Measurements from ENCODE around the gene TEKT3.

Gene TEKT3

DNA sequence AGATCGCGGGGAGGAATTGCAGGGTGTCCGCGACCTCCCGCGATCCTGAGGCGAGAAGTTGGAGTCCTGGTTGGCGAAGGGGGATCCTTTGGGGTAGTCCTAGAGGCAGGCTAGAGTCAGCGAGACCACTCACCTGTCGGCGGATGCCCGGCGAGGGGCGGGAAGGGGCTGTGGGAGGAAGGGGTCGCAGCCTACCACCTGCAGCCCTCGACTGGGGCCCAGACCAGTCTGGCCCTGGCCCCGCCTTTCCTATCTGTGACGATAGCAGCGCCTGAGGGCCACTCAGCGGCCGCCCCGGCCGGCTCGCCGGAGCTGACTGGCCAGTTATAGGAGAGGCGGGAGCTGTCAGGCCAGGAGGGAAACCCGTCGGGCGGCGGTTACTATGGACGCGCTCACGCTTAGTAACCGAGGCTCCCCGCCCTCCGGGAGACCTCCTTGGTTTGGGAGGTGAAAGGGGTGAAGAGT lies at the start of gene TEKT3:
Gene TEKT3, minus strand, starts transcription at position 213 of the 465 bp plus-strand sequence. CDS start 10,012 bp downstream, outside the sequence.
- no peak for DNase-seq

- no peak for DNase-seq
These were observed 47.1 kb upstream of the TEKT3 start for GRCh38 chr17:15388356-15389041.

DNA sequence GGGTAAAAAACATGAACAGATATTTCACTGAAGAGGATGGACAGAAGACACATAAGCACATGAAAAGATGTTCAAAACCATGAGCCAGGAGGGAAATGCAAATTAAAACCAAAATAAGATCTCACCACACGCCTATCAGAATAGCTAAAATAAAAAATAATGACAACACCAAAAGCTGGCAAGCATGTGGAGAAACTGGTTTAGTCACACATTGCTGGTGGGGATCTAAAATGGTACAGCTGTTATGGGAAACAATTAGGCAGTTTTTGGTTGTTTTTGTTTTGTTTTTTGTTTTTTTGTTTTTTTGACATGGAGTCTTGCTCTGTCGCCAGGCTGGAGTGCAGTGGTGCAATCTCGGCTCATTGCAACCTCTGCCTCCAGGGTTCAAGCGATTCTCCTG lies 44.7 kb upstream of the TEKT3 start:
- DNase-seq = no peak

DNA sequence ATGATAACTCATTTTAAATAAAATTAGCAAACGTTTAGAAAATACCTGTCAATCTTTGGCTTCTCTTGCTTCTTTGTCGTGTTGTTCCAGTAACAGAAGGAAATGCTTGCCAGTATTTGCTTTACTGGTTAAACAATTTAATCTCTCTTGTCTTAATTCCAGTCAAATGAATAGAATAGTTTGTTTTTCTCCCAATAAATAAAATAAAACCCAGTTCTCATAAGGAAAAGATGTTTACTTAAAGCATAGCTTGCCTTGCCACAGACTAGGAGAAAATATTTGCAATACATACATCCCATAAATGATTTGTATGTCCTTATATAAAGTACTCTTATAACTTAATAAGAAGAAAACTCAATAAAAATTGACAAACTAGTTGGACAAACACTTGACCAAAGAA lies 43.9 kb upstream of the TEKT3 start:
- DNase-seq = no peak

GRCh38 chr17:15384142-15384787 lies 42.9 kb upstream of the TEKT3 start:
- DNase-seq = no peak

GRCh38 chr17:15382914-15383313 lies 41.5 kb upstream of the TEKT3 start:
- DNase-seq = no peak

DNA sequence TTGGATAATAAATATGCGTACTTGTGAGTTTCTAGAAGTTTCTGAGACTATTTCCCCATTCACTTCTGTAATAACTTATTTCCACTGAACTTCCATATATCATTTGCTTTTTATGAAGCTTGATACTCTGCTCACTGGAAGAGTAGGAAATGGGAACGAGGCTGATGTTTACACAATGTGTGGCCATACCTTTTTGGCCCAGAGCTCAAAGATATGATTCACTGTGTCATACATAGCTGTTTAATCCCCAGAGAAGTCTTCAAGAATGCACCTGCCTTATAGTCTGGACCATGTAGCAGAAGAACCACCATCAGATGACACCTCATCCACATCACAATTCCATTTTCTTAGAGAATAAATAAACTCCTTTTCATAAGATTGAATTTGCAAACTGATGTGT lies 40.3 kb upstream of the TEKT3 start:
- DNase-seq = no peak

DNA sequence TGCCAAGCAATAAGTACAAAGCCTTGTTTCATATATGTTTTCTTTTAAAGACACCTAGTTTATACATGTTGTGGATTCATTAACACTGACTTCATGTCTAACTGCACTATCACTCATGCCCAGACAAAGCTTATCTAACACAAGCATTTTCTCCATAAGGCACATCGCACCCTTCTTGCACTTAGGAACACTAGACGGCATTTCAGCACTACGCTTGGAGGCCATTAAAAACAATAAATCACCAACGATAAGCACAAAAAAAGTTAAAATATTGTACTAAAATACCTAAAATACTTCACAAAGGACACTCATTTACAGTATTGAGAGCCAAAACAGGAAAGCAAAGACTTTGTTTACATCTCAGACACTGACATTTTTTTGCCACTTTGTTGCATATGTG lies 39.0 kb upstream of the TEKT3 start:
- DNase-seq = no peak

DNA sequence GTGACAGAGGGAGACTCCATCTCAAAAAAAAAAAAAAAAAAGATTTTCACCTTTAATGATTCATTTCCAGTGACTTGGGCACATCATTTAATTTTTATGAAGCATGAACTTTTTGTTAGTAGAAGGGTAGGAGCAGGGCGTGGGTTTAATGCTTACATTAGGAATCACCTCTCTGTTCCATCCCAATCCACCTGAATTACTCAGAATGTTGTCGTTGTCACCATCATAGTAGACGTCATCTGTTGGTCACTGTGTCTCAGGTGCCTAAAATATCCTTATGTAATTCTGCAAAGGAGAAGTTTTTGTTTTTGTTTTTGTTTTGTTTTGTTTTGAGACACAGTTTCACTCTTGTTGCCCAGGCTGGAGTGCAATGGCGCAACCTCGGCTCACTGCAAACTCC lies 38.3 kb upstream of the TEKT3 start:
- no peak for DNase-seq

DNA sequence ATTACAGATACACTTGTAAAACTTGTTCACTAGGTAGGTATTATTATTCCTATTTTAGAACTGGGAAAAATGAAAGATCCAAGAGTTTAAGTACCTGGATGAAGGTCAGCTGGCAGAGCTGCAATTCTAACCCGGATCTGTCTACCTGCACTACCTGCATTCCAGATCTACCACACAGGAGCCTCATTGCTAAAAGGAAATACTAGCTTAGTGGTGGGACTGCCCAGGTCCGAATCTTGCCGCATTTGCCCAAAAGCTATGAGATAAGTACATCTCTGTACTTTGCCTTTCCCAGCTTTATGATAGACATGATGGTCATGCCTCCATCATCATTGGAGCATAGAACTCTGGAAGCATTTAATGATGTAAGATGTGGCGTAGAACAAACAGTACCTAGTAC lies 36.8 kb upstream of the TEKT3 start:
- DNase-seq = no peak

DNA sequence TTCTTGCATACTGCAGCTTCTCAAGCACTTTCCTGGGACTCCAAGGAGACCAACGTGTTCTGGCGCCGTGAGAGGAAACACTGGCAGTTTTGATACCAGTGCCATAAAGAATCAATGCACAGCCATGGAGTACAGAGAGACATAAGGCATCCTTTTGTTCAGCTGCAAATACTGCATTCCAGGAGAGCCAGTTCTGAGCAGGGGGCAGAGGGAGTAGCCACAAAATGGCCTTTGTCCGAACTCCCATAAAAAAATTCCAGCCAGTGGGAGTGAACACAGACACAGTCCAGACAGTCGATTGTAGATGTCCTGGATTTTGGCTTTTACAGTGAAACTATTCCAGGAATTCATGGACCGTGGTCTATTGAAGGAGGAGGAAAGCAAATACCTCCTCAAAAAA lies 36.2 kb upstream of the TEKT3 start:
- DNase-seq = no peak

DNA sequence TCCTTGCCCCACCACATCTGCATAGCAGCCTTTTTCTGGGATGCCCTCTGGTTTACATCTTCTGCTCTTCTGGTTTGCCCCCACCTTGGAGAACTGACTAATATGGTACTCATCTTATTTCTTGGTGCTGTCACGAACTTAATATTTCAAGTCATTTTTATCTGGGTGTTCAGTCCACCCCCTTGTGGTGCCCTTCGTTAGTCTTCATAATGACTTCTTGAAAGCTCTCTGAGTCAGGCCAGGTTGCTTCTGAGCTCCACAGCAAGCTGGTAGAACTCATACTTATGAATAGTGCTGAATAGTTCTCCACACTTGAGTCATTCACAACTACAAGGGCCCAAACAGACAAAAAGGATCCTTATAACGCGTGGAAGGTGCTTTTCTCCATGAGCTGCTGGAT lies 35.8 kb upstream of the TEKT3 start:
- DNase-seq = no peak

- DNase-seq = no peak
These were observed 30.2 kb upstream of the TEKT3 start for GRCh38 chr17:15371376-15372130.

DNA sequence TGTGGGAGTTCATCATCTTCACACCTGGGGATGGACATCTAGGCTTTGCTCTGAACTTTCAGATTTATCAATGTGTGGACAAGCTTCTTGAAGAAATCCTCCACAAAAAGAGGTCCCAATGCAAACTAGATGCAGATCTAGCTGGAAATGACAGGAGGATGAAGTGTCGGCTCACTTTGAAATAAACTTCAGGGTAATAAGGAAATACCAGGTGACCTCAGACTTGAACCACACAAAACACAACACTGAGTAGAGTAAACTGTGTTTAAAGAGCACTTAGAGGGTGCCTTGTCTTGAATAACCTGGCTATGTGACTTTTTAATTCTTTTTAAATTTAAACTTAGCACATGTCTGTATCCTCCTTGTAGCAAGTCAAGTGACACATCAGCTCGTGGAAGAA lies 27.2 kb upstream of the TEKT3 start:
- DNase-seq = no peak

GRCh38 chr17:15366026-15366425 lies 24.6 kb upstream of the TEKT3 start:
- no peak for DNase-seq

DNA sequence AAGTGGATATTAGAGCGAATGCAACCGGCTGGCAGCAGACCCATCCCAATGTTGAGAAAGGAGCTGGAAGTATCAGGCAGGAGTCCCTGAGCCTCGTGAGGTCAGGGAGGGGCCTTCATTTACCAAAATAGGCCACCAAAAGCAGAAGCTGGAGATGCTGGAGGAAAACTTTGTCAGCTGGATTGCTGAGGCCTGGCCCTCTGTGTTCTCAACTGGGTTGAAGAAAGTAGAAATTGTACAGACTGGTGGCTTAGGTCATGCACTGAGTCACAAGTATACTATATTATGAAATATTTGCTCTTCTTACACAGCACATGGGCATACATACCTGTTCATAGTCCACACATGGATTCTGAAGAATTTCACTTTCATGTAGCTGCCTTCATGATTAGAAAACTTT lies 23.2 kb upstream of the TEKT3 start:
- no peak for DNase-seq

DNA sequence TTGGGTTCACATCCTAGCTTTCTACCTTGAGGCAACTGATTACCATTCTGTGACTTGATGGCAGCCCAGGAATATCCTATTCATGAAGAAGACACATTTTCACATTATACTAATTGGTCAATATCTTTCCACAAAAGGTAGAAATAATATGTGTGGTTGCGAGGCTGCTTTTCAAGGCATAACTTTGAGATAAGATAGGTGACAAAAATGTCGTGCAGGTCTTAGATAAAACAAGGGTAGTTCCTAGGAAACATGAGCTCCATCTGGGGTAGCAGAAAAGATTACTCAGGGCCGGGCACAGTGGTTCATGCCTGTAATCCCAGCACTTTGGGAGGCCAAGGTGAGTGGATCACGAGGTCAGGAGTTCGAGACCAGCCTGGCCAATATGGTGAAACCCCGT lies 22.3 kb upstream of the TEKT3 start:
- no peak for DNase-seq

- no peak for DNase-seq
These were observed 20.2 kb upstream of the TEKT3 start for GRCh38 chr17:15361592-15361991.

- no peak for DNase-seq
These were observed 19.8 kb upstream of the TEKT3 start for GRCh38 chr17:15361151-15361550.

- no peak for DNase-seq
These were observed 12.9 kb upstream of the TEKT3 start for GRCh38 chr17:15354256-15354655.

DNA sequence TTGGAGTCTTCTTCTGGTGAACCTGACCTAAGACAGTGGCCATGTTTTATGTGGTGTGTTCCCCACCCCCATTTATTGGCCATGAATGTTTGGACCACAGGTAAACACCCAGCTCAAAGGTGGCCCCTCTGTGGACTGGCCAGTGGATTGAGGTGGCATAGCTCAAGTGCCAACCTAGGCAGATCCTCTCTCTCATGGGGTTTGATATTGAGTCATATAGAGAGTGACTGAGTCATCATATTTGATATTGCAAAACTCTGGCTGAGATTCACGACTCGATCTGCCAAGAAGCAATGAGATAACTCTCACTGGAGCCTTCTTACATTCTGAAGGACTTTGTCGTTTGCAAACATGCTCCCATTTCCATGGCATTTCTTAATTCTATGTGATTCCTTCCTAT lies 10.5 kb upstream of the TEKT3 start:
- no peak for DNase-seq

DNA sequence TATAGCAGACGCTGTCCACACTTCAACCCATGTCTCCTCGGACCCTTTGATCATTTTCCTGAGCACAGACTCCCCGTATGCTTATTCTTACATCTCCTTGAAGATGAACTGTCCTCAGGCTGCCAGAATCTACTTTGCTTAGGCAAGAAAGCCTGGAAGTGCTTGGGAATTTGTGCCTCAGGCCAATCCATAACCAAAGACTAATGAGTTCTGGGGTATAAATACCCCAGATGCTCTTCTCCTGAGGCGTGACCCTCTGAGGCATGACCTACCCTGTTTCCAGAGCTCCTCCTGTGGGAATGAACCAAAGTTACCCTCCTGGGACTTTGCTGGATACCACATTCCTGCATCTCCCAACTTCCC lies 10.1 kb upstream of the TEKT3 start:
- DNase-seq = no peak

DNA sequence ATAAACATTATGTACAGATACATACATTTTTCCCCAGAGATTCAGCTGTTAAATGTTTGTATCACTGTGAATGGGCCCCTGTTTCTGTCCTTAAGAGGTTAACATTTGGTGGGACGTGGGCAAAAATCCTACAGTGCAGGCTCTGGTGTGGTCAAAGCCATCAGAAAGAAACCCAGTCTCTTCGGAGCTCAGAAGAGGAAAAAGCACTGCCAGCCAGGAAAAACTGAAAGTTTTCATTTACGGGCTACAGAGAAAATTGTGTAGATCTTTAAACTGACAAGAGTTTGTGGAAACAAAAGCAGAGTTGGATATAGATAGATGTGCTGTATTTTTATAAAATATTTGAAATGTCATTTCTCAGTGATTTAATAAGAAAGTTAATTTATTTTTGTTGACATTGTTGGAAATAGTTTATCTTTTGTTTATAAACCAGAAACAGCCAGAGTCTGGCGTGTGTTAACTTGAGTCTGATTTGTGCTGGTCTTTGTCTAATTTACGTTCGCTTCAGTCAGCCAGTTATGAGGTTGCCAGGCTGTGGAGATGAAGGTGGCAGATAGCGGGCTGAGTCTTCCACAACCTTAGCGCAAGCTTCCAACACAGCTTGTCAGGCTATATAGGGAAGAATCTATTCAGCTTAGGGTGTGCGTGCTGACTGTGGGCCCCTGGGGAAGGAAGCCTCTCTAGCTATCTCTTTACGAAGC lies 9.5 kb upstream of the TEKT3 start:
- DNase-seq = no peak

DNA sequence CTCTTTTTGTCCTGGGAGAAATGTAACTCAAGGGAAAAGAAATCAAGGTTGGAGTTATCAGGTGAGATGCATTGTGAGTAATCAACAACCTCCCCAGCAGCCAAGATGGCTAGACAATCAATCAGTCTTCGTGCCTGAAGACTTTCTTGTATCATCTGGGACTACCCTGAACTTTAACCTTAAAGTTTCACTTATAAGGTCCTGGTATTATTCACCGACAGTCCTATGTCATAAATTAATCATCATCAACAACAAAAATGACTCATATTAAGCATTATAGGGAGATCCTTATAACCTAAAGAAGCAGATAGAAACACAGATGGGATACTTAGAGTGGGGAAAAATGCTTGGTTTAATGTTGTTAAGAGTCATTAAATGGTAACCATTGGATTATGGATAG lies 7.7 kb upstream of the TEKT3 start:
- no peak for DNase-seq

Data from CD4-positive, alpha-beta T cell treated with Interleukin-4 for 4 hours (primary cell).